MCF 10A (cell line): Measurements from ENCODE around the gene ZNF804B. TPM values are rescaled to one million over a fixed set of nuclear protein-coding genes. Genes with fewer than 3 reads are reported as not detected.

ENCODE experiments used
- BruUV-seq: library from RNA; stranded (reverse); fragments of 400-500 nt; replicated peaks from 2 replicates; lab custom pipeline; 2021; lab: Mats Ljungman, UMichigan
- CTCF ChIA-PET: fragments of 300-600 bp; sonication (Branson Sonifier 250); formaldehyde crosslinking; extraction: SDS; loops from one replicate; lab custom pipeline; 2021; ENCODE audit warnings: antibody characterized with exemption, inconsistent platforms; lab: Yijun Ruan, JAX
- POLR2A ChIA-PET: fragments of 300-600, 350-650 bp; sonication (Branson Sonifier 250); formaldehyde crosslinking; extraction: SDS; loops from one replicate; lab custom pipeline; 2020; ENCODE audit warnings: antibody characterized with exemption, inconsistent platforms; lab: Yijun Ruan, JAX
- DNase-seq: peaks from one replicate; pipeline ENCODE4 v3.0.0-alpha.2; 2018; ENCODE audit not compliant: unreplicated experiment
- H3K27ac Mint-ChIP-seq: one replicate; pipeline ENCODE4 v1.8.0; 2022; ENCODE audit warnings: mild to moderate bottlenecking, low read depth, mixed read lengths; ENCODE audit not compliant: unreplicated experiment
- H3K27me3 Mint-ChIP-seq: one replicate; pipeline ENCODE4 v1.8.0; 2022; ENCODE audit warnings: mixed read lengths; ENCODE audit not compliant: insufficient read depth, unreplicated experiment
- H3K36me3 Mint-ChIP-seq: one replicate; pipeline ENCODE4 v1.8.0; 2022; ENCODE audit warnings: mild to moderate bottlenecking, moderate library complexity, mixed read lengths; ENCODE audit not compliant: insufficient read depth, unreplicated experiment
- H3K4me1 Mint-ChIP-seq: one replicate; pipeline ENCODE4 v1.8.0; 2022; ENCODE audit warnings: mixed read lengths; ENCODE audit not compliant: insufficient read depth, unreplicated experiment
- H3K4me3 Mint-ChIP-seq: one replicate; pipeline ENCODE4 v1.8.0; 2022; ENCODE audit warnings: mild to moderate bottlenecking, moderate library complexity, mixed read lengths; ENCODE audit not compliant: unreplicated experiment
- H3K9me3 Mint-ChIP-seq: one replicate; pipeline ENCODE4 v1.8.0; 2022; ENCODE audit warnings: mixed read lengths; ENCODE audit not compliant: unreplicated experiment
- intact Hi-C: fragments of 100-400 bp; cut with micrococcal nuclease; formaldehyde crosslinking; loops from 2 replicates; pipeline ENCODE4 v1.14.1; 2022
- total RNA-seq: library from RNA; stranded (reverse); gene quantifications from 2 replicates; pipeline ENCODE4 v1.2.3, GENCODE V29; 2022
- TF ChIP-seq, protein P1 (sequence below): fragments of 200-600 bp; IDR thresholded peaks from one replicate; pipeline ENCODE4 v1.8.0; 2022; ENCODE audit warnings: antibody characterized with exemption, mild to moderate bottlenecking; ENCODE audit not compliant: unreplicated experiment

Gene ZNF804B
- total RNA-seq, 1 experiment from 2014 or later = not detected

DNA sequence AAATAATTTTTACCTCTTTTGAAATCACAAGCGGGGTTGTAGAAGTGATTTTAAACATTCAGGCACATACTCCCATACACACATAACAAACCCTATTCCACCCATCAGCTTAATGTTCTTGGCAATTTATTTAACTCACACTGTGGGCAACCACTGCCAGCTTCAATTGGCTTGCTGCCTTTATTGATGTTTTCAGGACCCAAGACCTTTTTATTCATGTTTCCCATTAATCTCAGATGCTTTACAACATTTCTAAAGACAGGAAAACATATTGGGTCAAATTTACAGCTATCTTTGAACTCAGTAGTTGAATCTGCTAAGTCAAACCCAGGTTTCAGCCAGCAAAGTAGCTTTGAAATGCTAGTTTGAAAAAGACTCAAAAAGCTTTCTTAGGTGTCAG is 109.0 kb downstream of the ZNF804B start:
- Mint-ChIP-seq H3K27ac (no peak overlapping the region), H3K36me3 (no peaks in the 10 kb centered on the region), H3K9me3 (no peaks in the 10 kb centered on the region), H3K4me3 (no peak overlapping the region), H3K27me3 (no peaks in the 10 kb centered on the region), H3K4me1 (no peaks in the 10 kb centered on the region)
- intact Hi-C loops = no loop called here
- no peak for DNase-seq
- no TSS peak for BruUV-seq
- POLR2A ChIA-PET = no interaction called here
- CTCF ChIA-PET = interaction anchor here (0.7 kb wide), 1 partner anchor 428 kb away, joined by 3 read pairs; no protein-coding TSS in a partner anchor
- TF ChIP-seq, protein P1, sequence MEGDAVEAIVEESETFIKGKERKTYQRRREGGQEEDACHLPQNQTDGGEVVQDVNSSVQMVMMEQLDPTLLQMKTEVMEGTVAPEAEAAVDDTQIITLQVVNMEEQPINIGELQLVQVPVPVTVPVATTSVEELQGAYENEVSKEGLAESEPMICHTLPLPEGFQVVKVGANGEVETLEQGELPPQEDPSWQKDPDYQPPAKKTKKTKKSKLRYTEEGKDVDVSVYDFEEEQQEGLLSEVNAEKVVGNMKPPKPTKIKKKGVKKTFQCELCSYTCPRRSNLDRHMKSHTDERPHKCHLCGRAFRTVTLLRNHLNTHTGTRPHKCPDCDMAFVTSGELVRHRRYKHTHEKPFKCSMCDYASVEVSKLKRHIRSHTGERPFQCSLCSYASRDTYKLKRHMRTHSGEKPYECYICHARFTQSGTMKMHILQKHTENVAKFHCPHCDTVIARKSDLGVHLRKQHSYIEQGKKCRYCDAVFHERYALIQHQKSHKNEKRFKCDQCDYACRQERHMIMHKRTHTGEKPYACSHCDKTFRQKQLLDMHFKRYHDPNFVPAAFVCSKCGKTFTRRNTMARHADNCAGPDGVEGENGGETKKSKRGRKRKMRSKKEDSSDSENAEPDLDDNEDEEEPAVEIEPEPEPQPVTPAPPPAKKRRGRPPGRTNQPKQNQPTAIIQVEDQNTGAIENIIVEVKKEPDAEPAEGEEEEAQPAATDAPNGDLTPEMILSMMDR = no peak

DNA sequence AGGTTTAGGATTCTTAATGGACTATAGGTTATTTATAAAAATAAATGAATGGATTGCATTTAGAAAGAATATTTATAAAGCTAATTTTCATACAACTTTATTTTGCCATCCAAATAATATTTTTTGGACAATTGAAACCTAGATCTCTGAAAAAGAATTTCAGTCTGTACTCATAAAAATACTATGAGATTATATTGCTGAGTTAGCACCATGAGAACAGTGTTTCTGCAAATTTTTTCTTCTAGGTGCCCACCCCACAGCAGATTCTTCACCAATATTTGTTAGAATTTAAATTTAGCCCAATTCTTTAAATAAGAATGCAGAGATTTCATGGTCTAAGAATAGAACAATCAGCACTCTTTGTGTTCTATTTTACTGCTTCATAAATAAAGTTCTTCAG is 121.6 kb downstream of the ZNF804B start:
- Mint-ChIP-seq H3K27ac (no peak overlapping the region), H3K36me3 (no peaks in the 10 kb centered on the region), H3K27me3 (peaks cover 20% of the 10 kb centered on the region), H3K4me1 (no peaks in the 10 kb centered on the region), H3K4me3 (no peak overlapping the region), H3K9me3 (no peaks in the 10 kb centered on the region)
- TF ChIP-seq, protein P1 = no peak
- DNase-seq = no peak
- CTCF ChIA-PET = no interaction called here
- BruUV-seq = no TSS peak
- intact Hi-C loops = no loop called here
- POLR2A ChIA-PET = no interaction called here

- TF ChIP-seq, protein P1 = no peak
- intact Hi-C loops = no loop called here
- H3K9me3 Mint-ChIP-seq = no peaks in the 10 kb centered on the region
- DNase-seq = no peak
- no peaks in the 10 kb centered on the region for H3K36me3 Mint-ChIP-seq
- H3K27me3 Mint-ChIP-seq = peaks cover under 1% of the 10 kb centered on the region
- no peak overlapping the region for H3K27ac Mint-ChIP-seq
- peaks cover 6% of the 10 kb centered on the region for H3K4me1 Mint-ChIP-seq
- no TSS peak for BruUV-seq
- no peak overlapping the region for H3K4me3 Mint-ChIP-seq
- POLR2A ChIA-PET = no interaction called here
- CTCF ChIA-PET = interaction anchor here (0.6 to 0.7 kb wide), 2 partner anchors 13 to 18 kb away, joined by 3 read pairs; no protein-coding TSS in a partner anchor
Measured at GRCh38 chr7:88885131-88885530, 125.6 kb downstream of the ZNF804B start.

DNA sequence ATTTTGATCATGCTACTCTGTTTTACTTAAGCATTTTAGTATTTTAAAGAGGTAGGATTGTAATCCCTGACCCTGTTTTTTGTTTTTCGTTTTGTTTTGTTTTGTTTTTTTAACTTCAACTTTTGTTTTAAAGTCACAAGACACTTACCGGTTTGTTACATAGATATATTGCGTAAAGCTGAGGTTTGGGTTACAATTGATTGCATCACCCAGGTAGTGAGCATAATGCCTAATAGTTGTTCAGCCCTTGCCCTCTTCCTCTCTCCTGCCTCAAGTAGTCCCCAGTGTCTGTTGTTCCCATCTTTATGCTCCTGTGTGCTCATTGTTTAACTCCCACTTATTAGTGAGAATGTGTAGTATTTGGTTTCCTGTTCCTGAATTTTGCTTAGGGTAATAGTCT is 129.2 kb downstream of the ZNF804B start:
- Mint-ChIP-seq H3K36me3 (no peaks in the 10 kb centered on the region), H3K27me3 (peaks cover 16% of the 10 kb centered on the region), H3K27ac (no peak overlapping the region), H3K9me3 (no peaks in the 10 kb centered on the region), H3K4me1 (peaks cover 6% of the 10 kb centered on the region), H3K4me3 (no peak overlapping the region)
- BruUV-seq = no TSS peak
- intact Hi-C loops = no loop called here
- TF ChIP-seq, protein P1 = no peak
- POLR2A ChIA-PET = no interaction called here
- CTCF ChIA-PET = no interaction called here
- DNase-seq = peak; percentile 31
